GM18951 (cell line): ENCODE results near the gene SYNDIG1L.

Source experiments
- POLR2A ChIP-seq: IDR thresholded peaks from 4 replicates; pipeline ENCODE4 v1.6.1; 2011; ENCODE audit warnings: mild to moderate bottlenecking; ENCODE audit not compliant: insufficient read length, insufficient read depth; ENCODE audit errors: extremely low read depth
- in situ Hi-C: fragments of 300-500 bp; cut with MboI; formaldehyde crosslinking; loops from one replicate; pipeline ENCODE4 v1.12.0; 2022; ENCODE audit warnings: low sequenced_read_pairs, mixed read lengths, inconsistent platforms; ENCODE audit not compliant: unreplicated experiment

SYNDIG1L gene

DNA sequence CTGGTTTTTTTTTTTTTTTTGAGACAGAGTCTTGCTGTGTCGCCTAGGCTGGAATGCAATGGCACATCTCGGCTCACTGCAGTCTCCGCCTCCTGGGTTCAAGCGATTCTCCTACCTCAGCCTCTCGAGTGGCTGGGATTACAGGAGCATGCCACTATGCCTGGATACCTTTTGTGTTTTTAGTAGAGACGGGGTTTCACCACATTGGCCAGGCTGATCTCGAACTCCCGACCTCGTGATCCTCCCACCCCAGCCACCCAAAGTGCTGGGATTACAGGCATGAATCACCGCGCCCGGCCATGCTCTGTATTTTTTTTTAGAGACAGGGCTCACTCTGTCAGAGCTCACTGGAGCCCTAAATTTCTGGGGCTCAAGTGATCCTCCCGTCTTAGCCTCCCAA is 45.2 kb downstream of the SYNDIG1L start:
- TF ChIP-seq POLR2A: no peak

DNA sequence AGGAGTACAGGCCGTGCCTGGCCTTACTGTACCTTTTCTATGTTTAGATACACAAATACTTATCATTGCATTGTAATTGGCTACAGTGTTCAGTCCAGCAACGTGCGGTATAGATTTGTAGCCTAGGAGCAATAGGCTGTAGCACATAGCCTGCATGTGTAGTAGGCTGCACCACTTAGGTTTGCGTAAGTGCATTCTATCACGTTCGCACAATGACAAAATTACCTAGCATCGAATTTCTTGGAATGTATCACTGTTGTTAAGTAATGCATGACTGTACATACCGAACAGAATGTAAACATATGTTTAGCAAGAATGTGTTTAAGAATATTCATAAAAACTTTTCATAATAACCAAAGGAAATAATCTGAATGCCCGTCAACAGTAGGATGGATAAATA is 45.8 kb downstream of the SYNDIG1L start:
- no peak for TF ChIP-seq POLR2A

More for the DNA sequence above, 45.2 kb downstream of the SYNDIG1L start:
- in situ Hi-C loops: no loop called here

DNA sequence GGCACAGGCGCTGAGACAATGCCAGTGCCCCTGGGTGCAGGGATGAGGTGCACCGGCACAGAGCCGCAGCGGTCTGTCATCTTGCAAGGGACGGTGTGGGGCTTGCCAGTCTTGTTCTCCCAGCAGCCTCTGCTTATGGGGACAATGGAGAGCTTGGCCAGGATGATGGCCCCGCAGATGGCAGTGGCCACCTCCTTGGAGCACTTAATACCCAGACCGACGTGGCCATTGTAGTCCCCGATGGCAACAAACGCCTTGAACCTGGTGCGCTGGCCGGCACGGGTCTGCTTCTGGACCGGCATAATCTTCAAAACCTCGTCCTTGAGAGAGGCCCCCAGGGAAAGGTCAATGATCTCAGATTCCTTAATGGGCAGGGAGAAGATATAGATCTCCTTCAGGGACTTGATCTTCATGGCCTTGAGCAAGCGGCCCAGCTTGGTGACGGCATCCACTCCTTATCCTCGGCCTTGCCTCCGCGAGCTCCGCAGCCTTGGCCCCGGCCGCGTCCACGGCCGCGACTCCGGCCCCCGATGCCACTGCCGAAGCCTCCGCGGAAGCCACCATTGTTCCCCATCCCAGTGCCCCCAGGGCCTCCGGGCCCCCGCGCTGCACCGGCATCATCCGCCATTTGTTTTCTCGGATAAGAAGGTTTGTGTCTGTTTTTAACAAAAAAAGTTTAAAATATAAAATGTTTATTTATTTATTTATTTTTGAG is 47.9 kb downstream of the SYNDIG1L start:
- no peak for TF ChIP-seq POLR2A

More for the DNA sequence above, 45.8 kb downstream of the SYNDIG1L start:
- in situ Hi-C loops: no loop called here

DNA sequence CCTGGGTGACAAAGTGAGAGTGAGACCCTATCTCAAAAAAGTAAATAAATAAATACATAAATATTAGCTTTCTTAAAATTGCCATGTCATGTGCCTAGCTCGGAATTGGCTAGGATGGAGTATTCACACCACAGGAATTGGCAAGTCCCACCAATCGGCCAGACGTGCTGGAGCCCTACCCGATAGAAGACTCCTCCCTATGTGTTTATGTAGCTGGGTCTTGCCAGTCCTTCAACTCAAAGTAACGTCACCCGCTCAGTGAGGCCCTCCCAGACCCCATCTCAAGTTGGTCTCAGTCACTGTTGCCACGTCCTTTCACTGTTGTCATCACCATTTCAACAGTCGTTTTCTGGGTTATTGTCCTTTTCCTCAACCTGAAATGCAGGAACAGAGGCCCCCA is 57.6 kb downstream of the SYNDIG1L start:
- in situ Hi-C loops: no loop called here
- TF ChIP-seq POLR2A: no peak

More for the DNA sequence above, 47.9 kb downstream of the SYNDIG1L start:
- in situ Hi-C loops: no loop called here

DNA sequence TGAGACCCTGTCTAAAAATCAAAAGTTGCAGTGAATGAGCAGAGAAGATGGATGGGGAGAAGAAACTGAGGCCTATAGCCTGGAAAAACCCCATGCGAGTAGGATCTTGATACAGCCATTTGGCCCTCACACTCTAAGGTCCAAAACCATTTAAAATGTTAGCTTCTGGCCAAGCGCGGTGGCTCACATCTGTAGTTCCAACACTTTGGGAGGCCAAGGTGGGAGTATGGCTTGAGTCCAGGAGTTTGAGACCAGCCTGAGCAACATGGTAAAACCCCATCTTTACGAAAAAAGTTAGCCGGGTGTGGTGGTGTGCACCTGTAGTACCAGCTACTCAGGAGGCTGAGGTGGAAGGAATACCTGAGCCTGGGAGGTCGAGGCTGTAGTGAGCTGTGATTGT is 58.0 kb downstream of the SYNDIG1L start:
- in situ Hi-C loops: no loop called here
- no peak for TF ChIP-seq POLR2A

DNA sequence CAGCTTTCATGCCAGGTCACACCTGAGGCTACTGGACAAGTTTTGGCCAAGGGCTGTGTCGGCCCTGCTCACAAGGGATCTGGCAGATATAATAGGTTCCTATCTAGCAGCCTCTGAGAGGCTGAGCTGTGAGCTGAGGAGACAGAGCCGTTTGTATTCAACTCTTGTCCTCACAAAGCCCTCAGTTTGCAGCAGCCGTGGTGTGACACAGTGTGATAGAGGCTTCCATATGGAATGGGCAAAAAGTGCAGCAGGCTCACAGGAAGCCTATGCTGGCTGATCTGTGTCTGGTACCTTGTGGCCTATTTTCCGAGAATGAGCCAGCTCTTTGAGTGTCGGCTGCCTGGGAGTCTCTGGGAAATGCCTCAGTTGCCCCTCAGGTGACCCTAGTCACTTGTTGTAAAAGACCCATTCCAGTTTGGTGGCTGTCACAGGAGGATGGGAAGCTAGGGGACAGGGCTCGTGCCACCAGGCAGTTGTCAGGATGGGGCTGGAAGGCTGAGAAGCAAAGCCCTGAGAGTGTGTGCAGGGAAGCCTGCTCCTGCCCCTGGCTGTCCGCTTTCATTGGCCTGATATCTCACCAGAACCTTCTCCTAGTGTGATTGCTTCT is 61.6 kb downstream of the SYNDIG1L start:
- in situ Hi-C loops: no loop called here
- no peak for TF ChIP-seq POLR2A

DNA sequence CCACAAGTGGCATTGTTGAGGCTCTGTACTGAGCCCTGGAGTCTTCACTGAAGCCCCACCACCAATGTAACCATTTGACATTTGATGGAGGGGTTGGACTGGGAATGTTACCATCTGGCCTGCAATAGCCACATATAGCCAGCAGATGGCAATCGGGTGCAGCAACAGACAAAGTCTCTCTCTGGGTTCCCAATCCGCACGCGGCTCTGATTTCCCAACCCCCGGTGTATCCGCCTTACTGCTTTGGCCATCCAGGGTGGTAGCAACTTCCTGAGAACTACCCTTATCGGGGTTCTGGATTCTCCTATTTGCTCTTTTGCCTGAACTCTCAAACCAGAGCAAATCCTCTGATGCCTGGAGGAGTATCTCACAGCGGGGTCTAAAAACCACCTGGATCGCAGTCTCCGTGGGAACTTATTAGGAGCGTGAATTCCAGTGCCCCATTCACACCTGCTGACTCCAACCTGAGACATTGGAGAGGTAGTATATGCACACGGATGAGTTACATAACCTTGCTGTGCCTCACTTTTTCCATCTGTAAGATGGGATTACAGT is 63.6 kb downstream of the SYNDIG1L start:
- in situ Hi-C loops: no loop called here
- TF ChIP-seq POLR2A: no peak

DNA sequence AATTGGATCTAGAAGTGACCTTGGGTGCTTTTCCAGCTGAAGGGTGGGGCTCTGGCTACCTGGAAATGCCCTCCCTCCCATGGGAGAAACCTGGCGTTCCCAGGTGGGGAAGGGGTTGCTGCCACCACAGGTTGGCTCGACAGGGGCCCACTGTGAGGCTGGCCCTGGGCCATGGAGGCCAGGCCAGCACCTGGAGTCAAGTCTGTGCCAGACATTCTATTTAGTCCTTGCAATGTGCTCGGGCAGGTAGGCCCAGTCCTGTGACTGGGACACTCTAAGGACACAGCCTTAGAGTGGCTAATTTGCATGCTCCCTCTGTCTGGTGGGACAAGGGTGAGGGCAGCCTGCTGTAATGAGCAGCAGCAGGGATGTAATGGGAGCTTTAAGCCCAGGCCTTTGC is 65.8 kb downstream of the SYNDIG1L start:
- no peak for TF ChIP-seq POLR2A
- in situ Hi-C loops: no loop called here

DNA sequence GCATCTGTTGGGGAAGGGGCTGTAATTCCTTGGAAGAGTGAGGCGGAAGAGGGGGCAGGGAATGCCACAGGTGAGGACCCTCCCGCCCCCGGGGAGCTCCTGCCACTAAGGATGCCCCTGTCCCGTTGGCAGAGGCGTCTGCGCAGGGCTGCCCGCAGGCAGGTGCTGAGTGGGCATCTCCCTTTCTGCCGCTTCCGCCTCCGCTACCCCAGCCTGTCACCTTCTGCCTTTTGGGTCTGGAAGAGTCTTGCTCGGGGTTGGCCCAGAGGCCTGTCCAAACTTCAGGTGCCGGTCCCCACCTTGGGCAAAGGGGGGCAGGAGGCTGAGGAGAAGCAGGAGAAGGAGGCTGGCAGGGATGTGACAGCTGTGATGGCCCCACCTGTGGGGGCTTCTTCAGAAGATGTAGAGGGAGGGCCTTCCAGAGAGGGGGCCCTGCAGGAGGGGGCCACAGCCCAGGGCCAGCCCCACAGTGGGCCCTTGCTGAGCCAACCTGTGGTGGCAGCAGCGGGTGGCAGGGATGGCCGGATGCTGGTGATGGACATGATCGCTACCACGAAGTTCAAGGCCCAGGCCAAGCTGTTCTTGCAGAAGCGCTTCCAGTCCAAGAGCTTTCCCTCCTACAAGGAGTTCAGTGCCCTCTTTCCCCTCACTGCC is 67.7 kb downstream of the SYNDIG1L start:
- TF ChIP-seq POLR2A: no peak
- in situ Hi-C loops: loop anchor here (10.0 kb wide), 1 partner anchor 136 kb away; the partner anchor contains the start of genes ISCA2 and NPC2

DNA sequence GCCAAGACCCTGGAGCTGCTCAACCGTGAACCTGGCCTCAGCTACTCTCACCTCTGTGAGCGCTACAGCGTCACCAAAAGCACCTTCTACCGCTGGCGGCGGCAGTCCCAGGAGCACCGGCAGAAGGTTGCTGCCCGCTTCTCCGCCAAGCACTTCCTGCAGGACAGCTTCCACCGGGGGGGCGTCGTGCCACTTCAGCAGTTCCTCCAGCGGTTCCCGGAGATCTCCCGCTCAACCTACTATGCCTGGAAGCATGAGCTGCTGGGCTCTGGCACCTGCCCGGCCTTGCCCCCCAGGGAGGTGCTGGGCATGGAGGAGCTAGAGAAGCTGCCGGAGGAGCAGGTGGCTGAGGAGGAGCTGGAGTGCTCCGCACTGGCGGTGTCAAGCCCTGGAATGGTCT is 68.4 kb downstream of the SYNDIG1L start:
- no peak for TF ChIP-seq POLR2A
- in situ Hi-C loops: loop anchor here (10.0 kb wide), 1 partner anchor 137 kb away; the partner anchor contains the start of genes ISCA2 and NPC2

DNA sequence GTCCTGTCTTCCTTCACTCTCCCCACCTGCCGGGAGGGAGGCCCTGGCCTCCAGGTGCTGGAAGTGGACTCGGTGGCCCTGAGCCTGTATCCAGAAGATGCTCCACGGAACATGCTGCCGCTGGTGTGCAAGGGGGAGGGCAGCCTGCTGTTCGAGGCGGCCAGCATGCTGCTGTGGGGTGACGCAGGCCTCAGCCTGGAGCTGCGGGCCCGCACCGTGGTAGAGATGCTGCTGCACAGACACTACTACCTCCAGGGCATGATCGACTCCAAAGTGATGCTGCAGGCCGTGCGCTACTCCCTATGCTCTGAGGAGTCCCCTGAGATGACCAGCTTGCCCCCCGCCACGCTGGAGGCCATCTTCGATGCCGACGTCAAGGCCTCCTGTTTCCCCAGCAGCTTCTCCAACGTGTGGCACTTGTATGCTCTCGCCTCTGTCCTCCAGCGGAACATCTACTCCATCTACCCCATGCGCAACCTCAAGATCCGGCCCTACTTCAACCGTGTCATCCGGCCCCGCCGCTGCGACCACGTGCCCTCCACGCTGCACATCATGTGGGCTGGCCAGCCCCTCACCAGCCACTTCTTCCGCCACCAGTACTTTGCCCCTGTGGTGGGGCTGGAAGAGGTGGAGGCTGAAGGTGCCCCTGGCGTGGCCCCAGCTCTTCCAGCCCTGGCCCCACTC is 69.0 kb downstream of the SYNDIG1L start:
- in situ Hi-C loops: loop anchor here (10.0 kb wide), 1 partner anchor 138 kb away; the partner anchor contains the start of genes ISCA2 and NPC2
- no peak for TF ChIP-seq POLR2A
